ENCODE measurements around the gene GMPR. TPM values are rescaled to one million over a fixed set of nuclear protein-coding genes. Genes with fewer than 3 reads are reported as not detected.
"Not testable (repeated sequence)": the region's sequence is repeated elsewhere in the genome, so short reads cannot be mapped to it uniquely, and the experiment has no call there.

The GMPR gene
- total RNA-seq, 1 donor from 2014 or later = 126 TPM

DNA sequence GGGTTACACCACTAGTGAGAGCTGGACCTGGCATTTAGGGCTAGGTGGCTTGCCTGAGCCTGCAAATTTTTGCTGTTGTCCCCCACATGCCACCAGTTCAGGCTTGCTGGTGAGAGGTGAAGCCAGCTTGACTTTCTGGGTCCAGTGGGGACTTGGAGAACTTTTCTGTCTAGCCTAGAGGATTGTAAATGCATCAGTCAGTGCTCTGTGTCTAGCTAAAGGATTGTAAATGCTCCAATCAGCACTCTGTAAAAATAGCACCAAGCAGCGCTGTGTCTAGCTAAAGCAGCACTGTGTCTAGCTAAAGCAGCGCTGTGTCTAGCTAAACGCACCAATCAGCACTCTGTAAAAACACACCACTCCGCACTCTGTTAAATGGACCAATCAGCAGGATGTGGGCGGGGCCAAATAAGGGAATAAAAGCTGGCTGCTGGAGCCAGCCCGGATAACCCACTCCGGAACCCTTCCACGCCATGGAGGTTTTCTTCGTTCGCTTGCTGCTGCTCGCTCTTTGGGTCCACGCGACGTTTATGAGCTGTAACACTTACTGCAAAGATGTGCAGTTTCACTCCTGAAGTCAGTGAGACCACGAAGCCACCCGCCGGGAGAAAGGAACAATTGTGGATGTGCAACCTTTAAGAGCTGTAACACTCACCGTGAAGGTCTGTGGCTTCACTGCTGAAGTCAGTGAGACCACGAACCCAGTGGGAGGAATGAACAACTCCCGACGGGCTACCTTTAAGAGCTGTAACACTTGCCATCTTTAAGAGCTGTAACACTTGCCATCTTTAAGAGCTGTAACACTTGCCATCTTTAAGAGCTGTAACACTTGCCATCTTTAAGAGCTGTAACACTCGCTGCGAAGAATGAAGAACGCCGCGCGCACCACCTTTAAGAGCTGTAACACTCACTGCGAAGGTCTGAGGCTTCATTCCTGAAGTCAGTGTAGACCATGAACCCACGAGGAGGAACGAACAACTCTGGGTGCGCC, 27.3 kb downstream of the GMPR start:
- DNase-seq = no peak
- peaks cover 15% of the 10 kb centered on the region for H3K36me3 ChIP-seq
- H3K27me3 ChIP-seq (ENCODE audit: low read depth) = no peaks in the 10 kb centered on the region
- TF ChIP-seq, protein P1, sequence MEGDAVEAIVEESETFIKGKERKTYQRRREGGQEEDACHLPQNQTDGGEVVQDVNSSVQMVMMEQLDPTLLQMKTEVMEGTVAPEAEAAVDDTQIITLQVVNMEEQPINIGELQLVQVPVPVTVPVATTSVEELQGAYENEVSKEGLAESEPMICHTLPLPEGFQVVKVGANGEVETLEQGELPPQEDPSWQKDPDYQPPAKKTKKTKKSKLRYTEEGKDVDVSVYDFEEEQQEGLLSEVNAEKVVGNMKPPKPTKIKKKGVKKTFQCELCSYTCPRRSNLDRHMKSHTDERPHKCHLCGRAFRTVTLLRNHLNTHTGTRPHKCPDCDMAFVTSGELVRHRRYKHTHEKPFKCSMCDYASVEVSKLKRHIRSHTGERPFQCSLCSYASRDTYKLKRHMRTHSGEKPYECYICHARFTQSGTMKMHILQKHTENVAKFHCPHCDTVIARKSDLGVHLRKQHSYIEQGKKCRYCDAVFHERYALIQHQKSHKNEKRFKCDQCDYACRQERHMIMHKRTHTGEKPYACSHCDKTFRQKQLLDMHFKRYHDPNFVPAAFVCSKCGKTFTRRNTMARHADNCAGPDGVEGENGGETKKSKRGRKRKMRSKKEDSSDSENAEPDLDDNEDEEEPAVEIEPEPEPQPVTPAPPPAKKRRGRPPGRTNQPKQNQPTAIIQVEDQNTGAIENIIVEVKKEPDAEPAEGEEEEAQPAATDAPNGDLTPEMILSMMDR (IDR thresholded peaks at IDR 0.05; ENCODE audit: borderline replicate concordance) = no peak
- H3K9me3 ChIP-seq (replicated peaks) = no peaks in the 10 kb centered on the region
- peaks cover 8% of the 10 kb centered on the region for H3K4me1 ChIP-seq
- intact Hi-C loops (cut with micrococcal nuclease) = no loop called here
- H3K4me3 ChIP-seq = no peak overlapping the region
- H3K27ac ChIP-seq (replicated peaks) = no peak overlapping the region

DNA sequence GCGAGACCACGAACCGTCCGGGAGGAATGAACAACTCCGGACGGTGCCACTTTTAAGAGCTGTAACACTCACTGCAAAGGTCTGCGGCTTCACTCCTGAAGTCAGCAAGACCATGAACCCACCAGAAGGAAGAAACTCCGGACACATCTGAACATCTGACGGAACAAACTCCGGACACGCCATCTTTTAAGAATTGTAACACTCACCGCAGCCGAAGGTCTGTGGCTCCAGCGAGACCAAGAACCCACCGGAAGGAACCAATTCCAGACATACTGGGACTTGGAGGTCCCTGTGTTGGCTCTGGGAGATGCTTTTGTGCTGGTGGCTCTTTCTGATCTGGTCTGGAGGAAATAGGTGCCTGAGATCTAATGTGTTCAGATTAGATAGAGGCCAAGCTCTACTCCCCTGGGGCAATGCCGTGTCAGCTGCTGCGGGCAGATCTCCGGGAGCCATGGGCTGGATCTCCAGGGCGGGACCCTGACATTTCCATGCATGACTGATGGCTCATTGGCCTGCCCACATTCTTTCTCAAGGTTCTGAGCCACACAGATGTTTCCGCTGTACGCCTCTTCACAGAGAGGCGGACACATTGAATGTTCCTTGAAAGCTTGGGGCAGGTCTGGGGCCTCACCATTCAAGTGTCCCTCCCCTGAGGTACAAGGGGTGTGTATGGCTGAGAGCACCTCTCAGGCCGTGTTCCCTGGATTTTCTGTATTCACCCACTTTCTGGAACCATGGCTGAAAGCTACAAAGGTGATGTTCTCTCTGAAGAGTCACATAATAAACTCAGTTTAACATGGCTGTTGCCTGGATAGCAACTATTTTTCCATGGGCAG, 29.3 kb downstream of the GMPR start:
- no peak for DNase-seq
- peaks cover under 1% of the 10 kb centered on the region for H3K4me1 ChIP-seq
- H3K4me3 ChIP-seq = no peak overlapping the region
- intact Hi-C loops (cut with micrococcal nuclease) = no loop called here
- no peak overlapping the region for H3K27ac ChIP-seq (replicated peaks)
- H3K9me3 ChIP-seq (replicated peaks) = no peaks in the 10 kb centered on the region
- peaks cover 15% of the 10 kb centered on the region for H3K36me3 ChIP-seq
- TF ChIP-seq, protein P1 (IDR thresholded peaks at IDR 0.05; ENCODE audit: borderline replicate concordance) = no peak
- H3K27me3 ChIP-seq (ENCODE audit: low read depth) = no peaks in the 10 kb centered on the region

DNA sequence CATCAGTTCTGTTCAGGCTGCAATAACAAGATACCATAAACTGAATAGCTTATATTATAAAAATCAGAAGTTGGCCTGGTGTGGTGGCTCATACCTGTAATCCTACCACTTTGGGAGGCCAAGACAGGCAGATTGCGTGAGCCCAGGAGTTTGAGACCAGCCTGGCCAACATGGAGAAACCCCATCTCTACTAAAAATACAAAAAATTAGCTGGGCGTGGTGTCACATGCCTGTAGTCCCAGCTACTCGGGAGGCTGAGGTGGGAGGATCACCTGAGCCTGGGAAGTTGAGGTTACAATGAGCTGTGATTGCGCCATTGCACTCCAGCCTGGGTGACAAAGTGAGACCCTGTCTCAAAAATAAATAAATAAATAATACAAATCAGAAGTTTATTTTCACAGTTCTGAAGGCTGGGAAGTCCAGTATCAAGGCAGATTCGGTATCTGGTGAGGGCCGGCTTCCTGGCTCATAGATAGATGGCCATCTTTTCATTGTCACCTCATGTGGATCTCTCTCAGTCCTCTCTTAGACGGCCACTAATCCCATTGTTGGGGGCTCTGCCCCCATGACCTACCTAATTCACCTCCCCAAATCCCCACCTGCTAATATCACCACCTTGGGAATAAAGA, 31.2 kb downstream of the GMPR start:
- intact Hi-C loops (cut with micrococcal nuclease); H3K4me3 ChIP-seq; H3K27me3 ChIP-seq (ENCODE audit: low read depth); DNase-seq; H3K9me3 ChIP-seq (replicated peaks): not testable (repeated sequence)
- Histone ChIP-seq H3K27ac (replicated peaks) (peak overlapping the region; percentile 4), H3K36me3 (peaks cover 17% of the 10 kb centered on the region), H3K4me1 (peaks cover 12% of the 10 kb centered on the region)

DNA sequence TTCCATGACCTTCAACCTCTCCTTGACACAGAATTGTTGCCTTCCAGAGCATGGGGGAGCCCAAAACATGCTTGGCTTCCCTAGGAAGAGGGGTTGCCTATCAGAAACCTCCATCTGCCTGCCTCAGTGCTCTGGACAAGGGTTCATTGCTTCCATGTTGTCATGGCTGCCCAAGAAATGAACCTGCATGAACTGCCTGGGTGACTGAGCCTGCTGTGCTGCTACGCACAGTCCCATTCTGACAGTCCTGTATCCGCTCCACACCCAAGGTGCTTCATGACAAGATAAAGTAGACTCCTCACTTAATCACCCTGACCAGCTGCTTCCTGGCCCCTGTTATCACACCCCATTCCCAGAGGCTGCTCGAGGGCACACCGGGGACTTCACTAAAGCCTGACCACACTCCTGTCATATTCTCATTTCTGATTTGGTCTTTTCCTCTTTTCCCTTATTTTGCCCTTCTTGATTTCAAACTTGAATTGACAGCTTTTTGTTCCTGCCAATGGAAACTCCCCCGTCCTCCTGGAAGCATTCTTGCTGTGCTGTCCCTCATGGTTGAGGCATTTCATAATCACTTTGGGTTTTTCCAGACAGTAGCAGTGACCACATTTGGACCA, 31.9 kb downstream of the GMPR start:
- peaks cover 24% of the 10 kb centered on the region for H3K36me3 ChIP-seq
- intact Hi-C loops (cut with micrococcal nuclease) = no loop called here
- no peak overlapping the region for H3K4me3 ChIP-seq
- no peak for DNase-seq
- TF ChIP-seq, protein P1 (IDR thresholded peaks at IDR 0.05; ENCODE audit: borderline replicate concordance) = no peak
- peak overlapping the region; percentile 4 for H3K27ac ChIP-seq (replicated peaks)
- H3K27me3 ChIP-seq (ENCODE audit: low read depth) = no peaks in the 10 kb centered on the region
- H3K9me3 ChIP-seq (replicated peaks) = no peaks in the 10 kb centered on the region
- peaks cover 12% of the 10 kb centered on the region for H3K4me1 ChIP-seq

DNA sequence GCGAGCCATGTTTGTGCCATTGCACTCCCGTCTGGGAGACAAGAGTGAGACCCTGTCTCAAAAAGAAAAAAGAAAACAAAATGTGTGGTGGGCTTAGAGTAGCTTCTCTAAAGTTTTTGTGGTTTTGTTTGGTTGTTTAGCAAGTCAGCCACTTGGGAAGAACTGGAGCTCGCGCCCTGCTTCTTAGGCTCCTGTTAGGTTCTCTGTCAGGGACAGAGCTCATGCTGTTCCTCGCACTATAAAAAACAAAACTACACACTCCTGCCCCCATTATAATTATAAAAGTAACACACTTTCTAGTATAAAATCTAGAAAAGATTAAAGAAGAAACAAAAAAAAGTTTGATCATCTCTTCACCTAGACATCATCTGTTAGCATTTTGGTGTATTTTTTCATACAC, 33.0 kb downstream of the GMPR start:
- peaks cover 12% of the 10 kb centered on the region for H3K4me1 ChIP-seq
- H3K9me3 ChIP-seq (replicated peaks) = no peaks in the 10 kb centered on the region
- TF ChIP-seq, protein P1 (IDR thresholded peaks at IDR 0.05; ENCODE audit: borderline replicate concordance) = no peak
- H3K27me3 ChIP-seq (ENCODE audit: low read depth) = no peaks in the 10 kb centered on the region
- peaks cover 23% of the 10 kb centered on the region for H3K36me3 ChIP-seq
- H3K4me3 ChIP-seq = no peak overlapping the region
- intact Hi-C loops (cut with micrococcal nuclease) = no loop called here
- no peak for DNase-seq
- H3K27ac ChIP-seq (replicated peaks) = no peak overlapping the region

Data from left ventricle myocardium inferior (tissue), 1 donor.